Fibroblast of peridontal ligament (primary cell): ENCODE measurements around the gene TAS1R3.
A peak's percentile ranks its signal among the peaks of the same experiment; 100 is the strongest.
"Not testable (repeated sequence)": the region's sequence is repeated elsewhere in the genome, so short reads cannot be mapped to it uniquely, and the experiment has no call there.

Source experiments
- DNase-seq: peaks from one replicate; pipeline ENCODE4 v3.0.0-alpha.2; 2010; ENCODE audit errors: extremely low read depth

TAS1R3 gene

GRCh38 chr1:1309251-1310108 is 21.6 kb upstream of the TAS1R3 start:
- DNase-seq: no peak

GRCh38 chr1:1310109-1310385 is 21.0 kb upstream of the TAS1R3 start:
- no peak for DNase-seq

- no peak for DNase-seq
Observed at GRCh38 chr1:1310476-1311053, 20.5 kb upstream of the TAS1R3 start.

- no peak for DNase-seq
Observed at GRCh38 chr1:1311107-1312104, 19.7 kb upstream of the TAS1R3 start.

- no peak for DNase-seq
Observed at GRCh38 chr1:1312450-1313314, 18.4 kb upstream of the TAS1R3 start.

- no peak for DNase-seq
Observed at GRCh38 chr1:1313500-1314236, 17.4 kb upstream of the TAS1R3 start.

GRCh38 chr1:1314237-1314586 is 16.9 kb upstream of the TAS1R3 start:
- DNase-seq: no peak

GRCh38 chr1:1314678-1315335 is 16.3 kb upstream of the TAS1R3 start:
- no peak for DNase-seq

- no peak for DNase-seq
Observed at GRCh38 chr1:1315435-1315954, 15.6 kb upstream of the TAS1R3 start.

GRCh38 chr1:1316199-1316598 is 14.9 kb upstream of the TAS1R3 start:
- not testable (repeated sequence) for DNase-seq

GRCh38 chr1:1317420-1317819 is 13.7 kb upstream of the TAS1R3 start:
- DNase-seq: no peak

- DNase-seq: peak; percentile 95
Observed at GRCh38 chr1:1318131-1318652, 12.9 kb upstream of the TAS1R3 start.

- DNase-seq: no peak
Observed at GRCh38 chr1:1318777-1319645, 12.1 kb upstream of the TAS1R3 start.

GRCh38 chr1:1319646-1319941 is 11.5 kb upstream of the TAS1R3 start:
- no peak for DNase-seq

- DNase-seq: no peak
Observed at GRCh38 chr1:1320666-1321448, 10.2 kb upstream of the TAS1R3 start.

- DNase-seq: no peak
Observed at GRCh38 chr1:1321477-1321876, 9.6 kb upstream of the TAS1R3 start.

- no peak for DNase-seq
Observed at GRCh38 chr1:1322418-1322817, 8.7 kb upstream of the TAS1R3 start.

- no peak for DNase-seq
Observed at GRCh38 chr1:1322952-1323351, 8.1 kb upstream of the TAS1R3 start.
